ENCODE measurements around the gene MINK1. TPM values are rescaled to one million over a fixed set of nuclear protein-coding genes. Genes with fewer than 3 reads are reported as not detected.

The MINK1 gene
- total RNA-seq, 6 donors from 2014 or later: 52.3 to 311 (median 136) TPM

DNA sequence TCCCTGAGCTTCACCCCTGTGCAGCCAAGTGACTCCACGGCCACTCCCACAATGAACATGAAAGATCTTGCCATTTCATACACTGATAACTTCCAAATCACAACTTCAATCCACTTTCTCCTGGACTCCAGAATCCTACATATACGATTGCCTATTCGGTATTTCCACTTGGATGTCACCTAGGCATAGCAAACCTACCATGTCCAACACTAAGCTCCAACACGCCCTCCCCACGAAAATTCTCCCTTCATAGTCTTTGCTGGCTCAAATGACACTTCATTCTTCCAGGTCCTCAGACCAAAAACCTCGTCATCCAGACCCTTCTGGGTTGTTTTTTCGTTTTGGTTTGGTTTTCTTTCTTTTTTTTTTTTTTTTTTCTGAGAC, 42.4 kb upstream of the MINK1 start:
- H3K27me3 ChIP-seq: no peaks in the 10 kb centered on the region
- TF ChIP-seq, protein P1, sequence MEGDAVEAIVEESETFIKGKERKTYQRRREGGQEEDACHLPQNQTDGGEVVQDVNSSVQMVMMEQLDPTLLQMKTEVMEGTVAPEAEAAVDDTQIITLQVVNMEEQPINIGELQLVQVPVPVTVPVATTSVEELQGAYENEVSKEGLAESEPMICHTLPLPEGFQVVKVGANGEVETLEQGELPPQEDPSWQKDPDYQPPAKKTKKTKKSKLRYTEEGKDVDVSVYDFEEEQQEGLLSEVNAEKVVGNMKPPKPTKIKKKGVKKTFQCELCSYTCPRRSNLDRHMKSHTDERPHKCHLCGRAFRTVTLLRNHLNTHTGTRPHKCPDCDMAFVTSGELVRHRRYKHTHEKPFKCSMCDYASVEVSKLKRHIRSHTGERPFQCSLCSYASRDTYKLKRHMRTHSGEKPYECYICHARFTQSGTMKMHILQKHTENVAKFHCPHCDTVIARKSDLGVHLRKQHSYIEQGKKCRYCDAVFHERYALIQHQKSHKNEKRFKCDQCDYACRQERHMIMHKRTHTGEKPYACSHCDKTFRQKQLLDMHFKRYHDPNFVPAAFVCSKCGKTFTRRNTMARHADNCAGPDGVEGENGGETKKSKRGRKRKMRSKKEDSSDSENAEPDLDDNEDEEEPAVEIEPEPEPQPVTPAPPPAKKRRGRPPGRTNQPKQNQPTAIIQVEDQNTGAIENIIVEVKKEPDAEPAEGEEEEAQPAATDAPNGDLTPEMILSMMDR (IDR thresholded peaks at IDR 0.05): no peak
- TF ChIP-seq POLR2A (IDR thresholded peaks at IDR 0.05) (no peak), EP300 (IDR thresholded peaks at IDR 0.05) (no peak), POLR2AphosphoS5 (IDR thresholded peaks at IDR 0.05) (no peak)
- H3K4me3 ChIP-seq: peak overlapping the region in 3 of 4 donors; percentile 70 to 79 (median 79)
- H3K27ac ChIP-seq: peak overlapping the region; percentile 89 to 97 (median 92)
- ATAC-seq (ENCODE audit: low FRiP score in 2 of 2) (no peak), DNase-seq (no peak)
- no peaks in the 10 kb centered on the region for H3K36me3 ChIP-seq
- peaks cover 29 to 40% (median 33%) of the 10 kb centered on the region in 4 donors for H3K4me1 ChIP-seq
- WGBS, 2 donors: 49 to 51% methylated on average over 7 of the region's 7 CpGs
- H3K9me3 ChIP-seq: no peaks in the 10 kb centered on the region

DNA sequence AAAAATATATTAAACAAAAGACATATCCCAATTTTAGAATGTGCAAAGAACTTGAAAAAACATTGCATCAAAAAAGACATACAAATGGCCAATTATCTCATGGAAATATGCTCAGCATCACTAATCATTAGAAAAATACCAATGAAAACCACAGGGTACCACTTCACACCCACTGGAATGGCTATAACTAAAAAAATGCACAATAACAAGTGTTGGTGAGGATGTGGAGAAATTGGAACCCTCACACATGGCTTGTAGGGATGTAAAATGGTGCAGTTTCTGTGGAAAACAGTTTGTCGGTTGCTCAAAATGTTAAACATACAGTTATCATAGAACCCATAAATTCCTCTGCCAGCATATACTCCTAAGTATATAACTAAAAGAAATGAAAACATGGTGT, 38.0 kb upstream of the MINK1 start:
- ATAC-seq (ENCODE audit: low FRiP score in 2 of 2): no peak
- Histone ChIP-seq H3K36me3 (peaks cover 0 to 23% (median 12%) of the 10 kb centered on the region in 4 donors), H3K9me3 (no peaks in the 10 kb centered on the region), H3K27ac (peak overlapping the region in 2 of 4 donors; percentile 87 to 89), H3K4me1 (peaks cover 9 to 17% (median 14%) of the 10 kb centered on the region in 4 donors), H3K27me3 (no peaks in the 10 kb centered on the region), H3K4me3 (no peak overlapping the region)
- TF ChIP-seq, protein P1 (IDR thresholded peaks at IDR 0.05): no peak
- TF ChIP-seq POLR2AphosphoS5 (IDR thresholded peaks at IDR 0.05): no peak
- no peak for TF ChIP-seq EP300 (IDR thresholded peaks at IDR 0.05)
- no peak for DNase-seq
- WGBS, 2 donors: 96% methylated on average over 1 of the region's 1 CpG

DNA sequence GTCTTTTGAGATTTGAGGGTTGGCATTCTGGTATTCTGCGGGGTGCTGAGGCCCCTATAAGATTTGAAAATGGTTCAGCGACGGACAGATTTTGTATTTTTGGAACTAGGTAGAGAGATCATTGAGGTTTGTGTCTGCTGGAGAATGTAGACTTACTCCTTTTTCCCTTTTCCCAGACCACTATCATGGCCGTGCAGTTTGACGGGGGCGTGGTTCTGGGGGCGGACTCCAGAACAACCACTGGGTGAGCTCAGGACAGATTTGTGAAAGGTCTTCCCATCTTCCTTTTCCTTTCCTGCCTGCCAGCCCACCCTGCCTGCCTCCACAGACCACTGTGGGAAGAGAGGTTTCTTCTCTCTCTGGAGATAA, 36.6 kb upstream of the MINK1 start:
- H3K36me3 ChIP-seq: peaks cover 0 to 23% (median 12%) of the 10 kb centered on the region in 4 donors
- ATAC-seq (ENCODE audit: low FRiP score in 2 of 2): peak in 1 of 2 donors; percentile 77
- WGBS, 2 donors: 0 to 2% methylated on average over 7 of the region's 7 CpGs
- no peak for TF ChIP-seq POLR2AphosphoS5 (IDR thresholded peaks at IDR 0.05)
- no peak for TF ChIP-seq EP300 (IDR thresholded peaks at IDR 0.05)
- TF ChIP-seq, protein P1 (IDR thresholded peaks at IDR 0.05): no peak
- no peak for TF ChIP-seq POLR2A (IDR thresholded peaks at IDR 0.05)
- no peaks in the 10 kb centered on the region for H3K27me3 ChIP-seq
- H3K4me3 ChIP-seq: peak overlapping the region; percentile 62 to 91 (median 81)
- DNase-seq: no peak
- no peaks in the 10 kb centered on the region for H3K9me3 ChIP-seq
- peaks cover 9 to 16% (median 12%) of the 10 kb centered on the region in 4 donors for H3K4me1 ChIP-seq
- H3K27ac ChIP-seq: peak overlapping the region; percentile 62 to 89 (median 88)

DNA sequence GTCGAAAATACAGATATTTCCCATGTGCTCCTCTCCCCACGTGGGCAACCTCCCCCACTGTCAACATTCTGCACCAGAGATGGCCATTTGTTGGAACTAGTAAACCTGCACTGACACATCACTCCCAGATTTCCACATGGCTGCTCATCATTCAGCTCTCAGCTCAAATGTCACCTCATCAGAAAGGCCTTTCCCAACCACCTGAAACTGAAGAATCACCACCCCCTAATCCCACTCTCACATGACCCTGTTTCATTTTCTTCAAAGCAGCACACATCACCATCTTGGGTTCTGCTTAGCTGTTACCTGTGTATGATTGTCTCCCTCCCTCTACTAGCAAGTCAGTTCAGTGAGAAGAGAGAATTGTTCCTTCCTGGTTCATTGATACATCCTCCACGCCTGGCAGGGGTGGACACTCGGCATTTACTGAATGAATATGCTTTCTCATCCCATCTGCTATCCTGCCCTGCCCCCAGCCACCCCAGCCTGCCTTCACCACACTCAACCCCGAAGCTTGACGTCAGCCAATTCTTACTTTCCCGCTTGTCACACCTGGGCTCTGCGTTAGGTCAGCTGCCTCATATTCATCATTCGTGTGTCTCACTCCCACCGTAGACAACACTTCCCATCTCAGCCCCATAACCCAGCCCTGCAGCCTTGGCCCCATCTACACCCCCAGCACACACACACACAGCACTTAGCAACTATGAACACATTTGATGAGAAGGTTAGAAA, 32.5 kb upstream of the MINK1 start:
- Histone ChIP-seq H3K36me3 (peaks cover 0 to 23% (median 12%) of the 10 kb centered on the region in 4 donors), H3K27me3 (no peaks in the 10 kb centered on the region), H3K27ac (no peak overlapping the region), H3K9me3 (no peaks in the 10 kb centered on the region), H3K4me3 (no peak overlapping the region), H3K4me1 (peaks cover 9 to 14% (median 11%) of the 10 kb centered on the region in 4 donors)
- TF ChIP-seq POLR2AphosphoS5 (IDR thresholded peaks at IDR 0.05): no peak
- no peak for TF ChIP-seq POLR2A (IDR thresholded peaks at IDR 0.05)
- TF ChIP-seq, protein P1 (IDR thresholded peaks at IDR 0.05): no peak
- no peak for TF ChIP-seq EP300 (IDR thresholded peaks at IDR 0.05)
- no peak for ATAC-seq (ENCODE audit: low FRiP score in 2 of 2)
- no peak for DNase-seq
- WGBS, 2 donors: 71 to 84% methylated on average over 10 of the region's 10 CpGs

DNA sequence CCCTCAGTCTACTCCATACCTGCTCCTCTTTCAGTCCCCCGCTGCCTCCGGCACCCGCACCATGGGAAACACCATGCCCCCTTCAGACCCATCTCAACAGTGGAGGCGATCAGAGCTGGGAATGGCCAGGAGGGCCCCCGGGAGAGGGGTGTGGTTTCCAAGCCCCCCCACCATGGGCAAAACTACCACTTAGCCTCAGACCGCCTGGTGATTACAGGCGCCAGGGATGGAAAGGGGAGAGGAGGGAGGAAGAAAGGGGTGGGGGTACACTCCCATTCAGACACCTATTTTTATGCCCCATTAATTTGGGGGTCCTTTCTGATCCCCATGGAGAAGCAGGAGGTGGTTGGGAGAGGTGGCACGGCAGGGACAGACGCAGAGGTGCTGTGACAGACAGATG, 30.9 kb upstream of the MINK1 start, which contains the start of gene C17orf114:
TSS of gene C17orf114 (minus strand) at position 101 of the 400 bp plus-strand sequence.
- H3K36me3 ChIP-seq: peaks cover 0 to 22% (median 12%) of the 10 kb centered on the region in 4 donors
- no peak within 1 kb of the TSS for H3K4me3 ChIP-seq
- peaks cover 6 to 13% (median 9%) of the 10 kb centered on the region in 4 donors for H3K4me1 ChIP-seq
- ATAC-seq (ENCODE audit: low FRiP score in 2 of 2): no peak
- TF ChIP-seq POLR2AphosphoS5 (IDR thresholded peaks at IDR 0.05) (no peak), POLR2A (IDR thresholded peaks at IDR 0.05) (no peak), EP300 (IDR thresholded peaks at IDR 0.05) (no peak)
- TF ChIP-seq, protein P1 (IDR thresholded peaks at IDR 0.05): no peak
- no peaks in the 10 kb centered on the region for H3K27me3 ChIP-seq
- no peaks in the 10 kb centered on the region for H3K9me3 ChIP-seq
- DNase-seq: no peak
- WGBS, 2 donors: 77 to 87% methylated on average over 9 of the region's 9 CpGs
- H3K27ac ChIP-seq: no peak within 1 kb of the TSS
